Endometrium (tissue), 2 donors: ENCODE data around the gene USP28.
"Not testable (repeated sequence)": the region's sequence is repeated elsewhere in the genome, so short reads cannot be mapped to it uniquely, and the experiment has no call there.

Experiments
- FAIRE-seq: peaks from 2 replicates; lab custom pipeline; 2012; peaks lifted over from hg19 to GRCh38; lab: Jason Lieb, UNC
- donor health status: control.
- donor health status: control.

USP28 gene

GRCh38 chr11:113875234-113876073 is at the start of gene USP28:
Gene USP28 (minus strand): TSS chr11:113875572. CDS start chr11:113875501, 71 bp downstream.
- no peak for FAIRE-seq

- FAIRE-seq = no peak
These were observed 48.2 kb upstream of the USP28 start for GRCh38 chr11:113923572-113923971.

- FAIRE-seq = not testable (repeated sequence)
These were observed 36.1 kb upstream of the USP28 start for GRCh38 chr11:113911491-113911890.

GRCh38 chr11:113908098-113908497 is 32.7 kb upstream of the USP28 start:
- FAIRE-seq = no peak

GRCh38 chr11:113907681-113908080 is 32.3 kb upstream of the USP28 start:
- FAIRE-seq = no peak

GRCh38 chr11:113907152-113907551 is 31.8 kb upstream of the USP28 start:
- FAIRE-seq = no peak

- no peak for FAIRE-seq
These were observed 31.1 kb upstream of the USP28 start for GRCh38 chr11:113906516-113906915.

GRCh38 chr11:113906038-113906437 is 30.7 kb upstream of the USP28 start:
- no peak for FAIRE-seq

- no peak for FAIRE-seq
These were observed 29.2 kb upstream of the USP28 start, which contains the start of gene HTR3B for GRCh38 chr11:113904379-113905101. Gene HTR3B (plus strand): TSS chr11:113904796. CDS start chr11:113904934, 138 bp downstream.

- no peak for FAIRE-seq
These were observed 25.8 kb upstream of the USP28 start for GRCh38 chr11:113901141-113901540.

- no peak for FAIRE-seq
These were observed 20.9 kb upstream of the USP28 start for GRCh38 chr11:113896156-113896879.

GRCh38 chr11:113895367-113896155 is 20.2 kb upstream of the USP28 start:
- no peak for FAIRE-seq

GRCh38 chr11:113894421-113894996 is 19.1 kb upstream of the USP28 start:
- no peak for FAIRE-seq

- no peak for FAIRE-seq
These were observed 13.5 kb upstream of the USP28 start for GRCh38 chr11:113888848-113889247.

- FAIRE-seq = no peak
These were observed 10.5 kb upstream of the USP28 start for GRCh38 chr11:113885897-113886296.

- no peak for FAIRE-seq
These were observed 9.0 kb upstream of the USP28 start for GRCh38 chr11:113884361-113884836.

GRCh38 chr11:113881856-113882255 is 6.5 kb upstream of the USP28 start:
- FAIRE-seq = no peak

- FAIRE-seq = no peak
These were observed 5.6 kb upstream of the USP28 start for GRCh38 chr11:113880971-113881370.

- not testable (repeated sequence) for FAIRE-seq
These were observed 4.1 kb upstream of the USP28 start for GRCh38 chr11:113879446-113879845.

GRCh38 chr11:113877670-113878055 is 2.3 kb upstream of the USP28 start:
- no peak for FAIRE-seq
